DOHH2 (cell line): Measurements from ENCODE around the gene CLECL1.

Experiments used
- CTCF ChIP-seq: fragments of 200-600 bp; sonication (generic); IDR thresholded peaks from one replicate; pipeline ENCODE4 v1.5.1; 2014; ENCODE audit warnings: antibody characterized with exemption, mild to moderate bottlenecking, low read depth, low read length; ENCODE audit not compliant: poor library complexity, severe bottlenecking
- EZH2phosphoT487 ChIP-seq: fragments of 200-600 bp; sonication (generic); IDR thresholded peaks from 2 replicates; pipeline ENCODE4 v1.6.1; 2017; ENCODE audit warnings: borderline replicate concordance, mild to moderate bottlenecking, antibody characterized with exemption, low read length, moderate library complexity, mixed read lengths

DNA sequence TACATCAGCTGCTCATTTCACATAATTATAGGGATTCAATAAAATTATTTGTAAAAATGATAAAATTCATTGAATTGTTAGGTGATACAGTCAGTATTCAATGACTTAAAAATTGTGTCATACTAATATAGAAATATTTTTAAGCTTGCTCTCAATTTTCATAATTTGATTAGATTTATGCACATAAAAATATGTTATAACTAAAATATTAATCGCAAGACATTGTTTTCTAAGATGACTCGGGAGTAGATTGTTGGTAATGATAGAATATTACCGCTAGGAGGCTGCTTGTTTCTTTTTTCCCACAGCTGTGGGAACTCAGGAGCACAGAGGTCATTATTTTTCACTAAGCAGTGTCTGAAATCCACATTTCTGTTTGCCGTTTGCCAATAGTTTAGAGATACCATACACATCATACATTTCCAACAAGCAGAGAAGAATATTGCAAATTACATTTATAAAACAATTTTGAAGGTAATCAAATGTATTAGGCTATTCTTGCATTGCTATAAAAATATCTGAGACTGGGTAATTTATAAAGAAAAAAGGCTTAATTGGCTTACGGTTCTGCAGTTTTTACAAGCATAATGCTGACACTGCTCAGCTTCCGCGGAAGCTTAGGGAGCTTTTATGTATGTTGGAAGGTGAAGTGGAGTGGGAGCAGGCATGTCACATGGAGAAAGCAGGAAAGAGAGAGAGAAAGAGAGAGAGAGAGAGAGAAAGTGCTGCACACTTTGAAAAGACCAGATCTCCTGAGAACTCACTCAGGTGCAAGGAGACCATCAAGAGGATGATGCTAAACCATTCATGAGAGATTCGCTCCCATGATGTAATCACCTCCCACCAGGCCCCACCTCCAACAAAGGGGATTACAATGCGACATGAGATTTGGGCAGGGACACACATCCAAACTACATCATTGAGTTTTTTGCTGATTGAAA, 18.6 kb upstream of the CLECL1 start:
- TF ChIP-seq CTCF (no peak), EZH2phosphoT487 (no peak)
